ENCODE measurements around the gene CD7.

Gene CD7

DNA sequence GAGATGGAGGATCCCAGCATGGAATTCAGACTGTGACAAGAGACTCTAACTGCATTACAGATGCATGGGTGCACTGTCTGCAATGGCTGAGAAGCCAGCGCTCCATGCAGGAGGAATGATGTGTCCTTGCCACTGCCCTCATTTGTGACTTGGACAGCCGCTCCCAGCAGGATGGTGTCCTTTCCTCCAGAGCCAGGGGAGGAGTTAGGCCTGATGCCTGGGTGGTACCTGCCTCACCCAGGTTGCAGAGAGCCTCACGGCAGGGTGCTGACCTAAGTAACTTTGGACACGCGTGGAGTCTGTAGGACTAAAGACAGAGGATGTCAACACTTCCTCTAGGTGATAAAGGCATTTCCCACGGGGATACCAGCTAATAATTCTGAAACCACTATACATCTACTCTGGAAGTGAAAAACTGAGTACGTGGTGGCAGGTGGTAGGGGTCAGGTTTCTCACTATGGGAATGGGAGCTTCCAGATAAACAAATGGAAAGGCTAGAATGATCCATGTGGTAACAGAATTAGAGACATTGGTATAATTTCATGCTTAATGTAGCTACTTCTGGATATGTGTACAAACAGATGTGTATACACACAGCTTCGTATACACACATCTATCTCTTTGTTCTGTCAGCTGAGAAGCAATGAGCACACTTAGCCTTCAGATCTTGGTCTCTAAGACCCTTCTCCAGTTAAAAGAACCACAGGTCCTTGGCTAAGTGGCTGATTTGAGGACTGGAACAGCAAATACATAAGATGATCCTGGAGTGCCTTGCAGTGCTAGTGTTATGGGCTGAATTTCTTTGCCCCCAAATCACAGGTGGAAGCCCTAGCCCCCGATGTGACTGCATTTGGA, 30.2 kb downstream of the CD7 start:
- TF ChIP-seq, protein P1, sequence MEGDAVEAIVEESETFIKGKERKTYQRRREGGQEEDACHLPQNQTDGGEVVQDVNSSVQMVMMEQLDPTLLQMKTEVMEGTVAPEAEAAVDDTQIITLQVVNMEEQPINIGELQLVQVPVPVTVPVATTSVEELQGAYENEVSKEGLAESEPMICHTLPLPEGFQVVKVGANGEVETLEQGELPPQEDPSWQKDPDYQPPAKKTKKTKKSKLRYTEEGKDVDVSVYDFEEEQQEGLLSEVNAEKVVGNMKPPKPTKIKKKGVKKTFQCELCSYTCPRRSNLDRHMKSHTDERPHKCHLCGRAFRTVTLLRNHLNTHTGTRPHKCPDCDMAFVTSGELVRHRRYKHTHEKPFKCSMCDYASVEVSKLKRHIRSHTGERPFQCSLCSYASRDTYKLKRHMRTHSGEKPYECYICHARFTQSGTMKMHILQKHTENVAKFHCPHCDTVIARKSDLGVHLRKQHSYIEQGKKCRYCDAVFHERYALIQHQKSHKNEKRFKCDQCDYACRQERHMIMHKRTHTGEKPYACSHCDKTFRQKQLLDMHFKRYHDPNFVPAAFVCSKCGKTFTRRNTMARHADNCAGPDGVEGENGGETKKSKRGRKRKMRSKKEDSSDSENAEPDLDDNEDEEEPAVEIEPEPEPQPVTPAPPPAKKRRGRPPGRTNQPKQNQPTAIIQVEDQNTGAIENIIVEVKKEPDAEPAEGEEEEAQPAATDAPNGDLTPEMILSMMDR (IDR thresholded peaks at IDR 0.05; ENCODE audit: poor library complexity, severe bottlenecking) = no peak
- H3K27ac ChIP-seq (ENCODE audit: poor library complexity, severe bottlenecking) = peak overlapping the region; percentile 99
- no peaks in the 10 kb centered on the region for H3K9me3 ChIP-seq (ENCODE audit: severe bottlenecking)
- DNase-seq (ENCODE audit: low spot score) = no peak
- H3K36me3 ChIP-seq (ENCODE audit: low read depth) = no peaks in the 10 kb centered on the region
- no peaks in the 10 kb centered on the region for H3K27me3 ChIP-seq (ENCODE audit: insufficient read depth, poor library complexity, severe bottlenecking)
- no peak for ATAC-seq (ENCODE audit: low read depth)
- H3K4me3 ChIP-seq (ENCODE audit: severe bottlenecking) = no peak overlapping the region
- H3K4me1 ChIP-seq (ENCODE audit: insufficient read depth, poor library complexity, severe bottlenecking) = peaks cover 61% of the 10 kb centered on the region

DNA sequence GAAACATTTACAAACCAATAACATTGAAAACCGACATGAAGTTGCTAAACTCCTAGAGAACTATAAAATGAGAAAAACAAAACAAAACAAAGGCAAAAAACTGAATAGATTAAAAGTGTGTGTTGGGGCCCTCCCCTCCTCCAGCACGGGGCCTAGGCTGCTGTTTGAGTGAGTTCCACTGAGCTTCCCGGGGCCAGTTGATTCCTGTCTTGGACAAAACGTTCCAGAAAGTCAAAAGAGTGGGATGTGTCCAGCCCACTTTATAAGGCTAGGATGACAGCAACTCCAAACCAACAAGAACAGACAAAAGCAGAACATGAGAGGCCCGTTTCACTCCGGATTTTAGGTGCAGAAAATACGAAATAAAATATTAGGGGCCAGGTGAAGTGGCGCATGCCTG, 32.3 kb downstream of the CD7 start:
- Histone ChIP-seq H3K27ac (ENCODE audit: poor library complexity, severe bottlenecking) (peak overlapping the region; percentile 99), H3K27me3 (ENCODE audit: insufficient read depth, poor library complexity, severe bottlenecking) (no peaks in the 10 kb centered on the region), H3K9me3 (ENCODE audit: severe bottlenecking) (no peaks in the 10 kb centered on the region), H3K4me1 (ENCODE audit: insufficient read depth, poor library complexity, severe bottlenecking) (peaks cover 74% of the 10 kb centered on the region), H3K36me3 (ENCODE audit: low read depth) (no peaks in the 10 kb centered on the region), H3K4me3 (ENCODE audit: severe bottlenecking) (no peak overlapping the region)
- ATAC-seq (ENCODE audit: low read depth) = no peak; the same call in 2 of the 3 replicates
- no peak for DNase-seq (ENCODE audit: low spot score)
- TF ChIP-seq, protein P1 (IDR thresholded peaks at IDR 0.05; ENCODE audit: poor library complexity, severe bottlenecking) = no peak

DNA sequence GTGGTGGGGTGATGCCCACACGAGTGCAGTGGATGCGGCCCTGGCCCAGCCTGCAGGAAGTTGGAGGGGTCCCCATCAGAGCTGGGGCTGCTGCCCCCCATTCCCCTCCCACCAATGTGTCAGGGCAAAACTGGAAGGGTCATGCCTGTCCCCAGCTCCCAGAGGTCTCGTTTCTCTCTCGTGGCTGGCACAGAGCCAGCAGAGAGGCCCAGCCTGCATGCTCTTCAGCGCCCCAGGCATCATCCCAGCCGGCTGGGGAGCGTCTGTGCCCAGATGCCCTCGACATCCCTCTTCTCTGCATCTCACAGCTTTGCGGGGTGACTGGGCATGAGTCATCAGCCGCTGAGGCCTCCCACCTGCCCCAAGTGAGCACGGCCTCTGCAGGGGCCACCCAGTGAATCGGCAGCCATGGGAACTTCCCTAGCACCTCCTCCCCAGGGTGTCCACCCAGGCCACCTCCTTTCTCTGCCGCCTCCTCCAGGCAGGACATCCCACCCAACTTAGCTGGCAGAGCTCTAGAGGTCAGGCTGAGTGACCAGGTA, 34.1 kb downstream of the CD7 start:
- peak; percentile 98 for DNase-seq (ENCODE audit: low spot score)
- H3K9me3 ChIP-seq (ENCODE audit: severe bottlenecking) = no peaks in the 10 kb centered on the region
- peaks cover 62% of the 10 kb centered on the region for H3K4me1 ChIP-seq (ENCODE audit: insufficient read depth, poor library complexity, severe bottlenecking)
- H3K27me3 ChIP-seq (ENCODE audit: insufficient read depth, poor library complexity, severe bottlenecking) = no peaks in the 10 kb centered on the region
- ATAC-seq (ENCODE audit: low read depth) = peak; percentile 71
- H3K4me3 ChIP-seq (ENCODE audit: severe bottlenecking) = no peak overlapping the region
- no peaks in the 10 kb centered on the region for H3K36me3 ChIP-seq (ENCODE audit: low read depth)
- TF ChIP-seq, protein P1 (IDR thresholded peaks at IDR 0.05; ENCODE audit: poor library complexity, severe bottlenecking) = no peak
- H3K27ac ChIP-seq (ENCODE audit: poor library complexity, severe bottlenecking) = peak overlapping the region; percentile 99

DNA sequence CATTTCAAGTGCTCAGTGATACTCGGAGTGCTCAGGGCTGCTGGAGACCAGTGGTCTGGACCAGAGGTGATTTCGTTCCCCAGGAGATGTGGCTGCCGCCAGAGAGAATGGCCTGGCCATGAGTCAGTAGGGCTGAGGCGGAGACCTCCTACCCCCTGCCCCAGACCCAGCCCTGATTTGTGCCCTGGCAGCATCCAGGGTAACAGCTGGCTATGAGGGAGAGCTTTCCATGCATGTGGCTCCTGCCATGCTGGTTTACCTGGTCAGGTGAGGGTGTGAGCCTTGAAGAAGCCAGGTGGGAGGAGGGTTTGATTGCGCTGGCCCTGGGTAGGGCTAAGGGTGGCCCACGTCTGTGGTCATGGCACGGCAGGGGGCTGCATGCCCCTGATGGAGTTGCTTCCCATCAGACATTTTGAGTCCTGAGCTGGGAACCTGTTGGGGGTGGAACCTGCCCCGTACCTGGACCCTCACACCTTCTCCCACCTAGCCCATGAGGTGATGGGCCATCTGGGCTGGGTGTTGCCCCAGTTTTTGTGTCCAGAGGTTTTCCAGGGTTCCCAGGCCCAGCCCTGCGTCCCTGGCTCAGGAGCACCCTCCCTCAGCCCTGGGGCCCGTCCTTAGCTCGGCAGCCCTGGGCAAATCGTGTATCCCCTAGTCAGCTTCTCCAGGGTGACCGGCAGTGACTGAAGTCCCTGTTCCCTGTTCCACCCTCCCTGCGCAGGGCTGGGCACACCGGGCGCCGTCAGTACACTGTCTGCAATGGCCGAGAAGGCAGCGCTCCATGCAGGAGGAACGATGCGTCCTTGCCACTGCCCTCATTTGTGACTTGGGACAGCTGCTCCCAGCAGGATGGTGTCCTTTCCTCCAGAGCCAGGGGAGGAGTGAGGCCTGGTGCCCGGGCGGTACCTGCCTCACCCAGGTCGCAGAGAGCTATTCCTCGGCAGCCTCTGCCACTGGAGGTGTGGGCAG, 34.9 kb downstream of the CD7 start:
- no peaks in the 10 kb centered on the region for H3K36me3 ChIP-seq (ENCODE audit: low read depth)
- peak overlapping the region; percentile 99 for H3K27ac ChIP-seq (ENCODE audit: poor library complexity, severe bottlenecking)
- TF ChIP-seq, protein P1 (IDR thresholded peaks at IDR 0.05; ENCODE audit: poor library complexity, severe bottlenecking) = no peak
- DNase-seq (ENCODE audit: low spot score) (no peak), ATAC-seq (ENCODE audit: low read depth) (peak; percentile 45)
- no peaks in the 10 kb centered on the region for H3K27me3 ChIP-seq (ENCODE audit: insufficient read depth, poor library complexity, severe bottlenecking)
- H3K4me3 ChIP-seq (ENCODE audit: severe bottlenecking) = no peak overlapping the region
- peaks cover 55% of the 10 kb centered on the region for H3K4me1 ChIP-seq (ENCODE audit: insufficient read depth, poor library complexity, severe bottlenecking)
- no peaks in the 10 kb centered on the region for H3K9me3 ChIP-seq (ENCODE audit: severe bottlenecking)
